IMR-90 (cell line): Measurements from ENCODE around the gene HHIPL1. TPM values are rescaled to one million over a fixed set of nuclear protein-coding genes. Genes with fewer than 3 reads are reported as not detected.

ENCODE experiments used
- ATAC-seq: fragments of 200-7000 bp; cut with Tn5 transposase; 2 replicates; pipeline ENCODE4 v1.9.1; 2020; ENCODE audit warnings: low read depth, mild to moderate bottlenecking, moderate library complexity
- BruUV-seq: library from RNA; stranded (reverse); fragments of 400-500 nt; replicated peaks from 2 replicates; lab custom pipeline; 2021; lab: Mats Ljungman, UMichigan
- CTCF ChIA-PET: fragments of 300-600 bp; formaldehyde crosslinking; extraction: SDS; loops from one replicate; lab custom pipeline; 2021; ENCODE audit warnings: antibody characterized with exemption; lab: Yijun Ruan, JAX
- POLR2A ChIA-PET: fragments of 300-600 bp; sonication (Branson Sonifier 250); formaldehyde crosslinking; loops from one replicate; lab custom pipeline; 2022; ENCODE audit warnings: antibody characterized with exemption; ENCODE audit not compliant: unreplicated experiment; lab: Charles Lee
- DNase-seq: peaks from one replicate; pipeline ENCODE4 v3.0.0; 2013
- H2AFZ ChIP-seq: replicated peaks from 2 replicates; pipeline ENCODE3; 2013; ENCODE audit warnings: low read length, mild to moderate bottlenecking; ENCODE audit not compliant: poor library complexity
- H2AK5ac ChIP-seq: 2 replicates; pipeline ENCODE4 v1.6.1; 2013; ENCODE audit warnings: low read depth, low read length, inconsistent platforms
- H2AK9ac ChIP-seq: replicated peaks from 2 replicates; pipeline ENCODE3; 2013; ENCODE audit warnings: mild to moderate bottlenecking, low read depth, low read length, moderate library complexity; ENCODE audit not compliant: poor library complexity
- H2BK120ac ChIP-seq: 2 replicates; pipeline ENCODE4 v1.6.1; 2013; ENCODE audit warnings: low read depth, low read length, inconsistent platforms
- H2BK15ac ChIP-seq: 3 replicates; pipeline ENCODE4 v1.6.1; 2013; ENCODE audit warnings: low read depth, low read length, inconsistent platforms
- H2BK20ac ChIP-seq: 2 replicates; pipeline ENCODE4 v1.6.1; 2013; ENCODE audit warnings: low read depth, mild to moderate bottlenecking, inconsistent platforms, low read length, moderate library complexity
- H2BK5ac ChIP-seq: 2 replicates; pipeline ENCODE4 v1.6.1; 2013; ENCODE audit warnings: mild to moderate bottlenecking, low read depth, low read length, inconsistent platforms; ENCODE audit not compliant: poor library complexity, severe bottlenecking
- H3K14ac ChIP-seq: replicated peaks from 2 replicates; pipeline ENCODE4 v1.6.1; 2013; ENCODE audit warnings: low read depth, low read length, inconsistent platforms
- H3K18ac ChIP-seq: 2 replicates; pipeline ENCODE4 v1.6.1; 2013; ENCODE audit warnings: low read depth, low read length, control low read depth
- H3K23ac ChIP-seq: 2 replicates; pipeline ENCODE4 v1.6.1; 2013; ENCODE audit warnings: low read depth, low read length, inconsistent platforms
- H3K27ac ChIP-seq: 2 replicates; pipeline ENCODE4 v1.5.1; 2013; ENCODE audit warnings: mild to moderate bottlenecking, control low read depth, low read length; ENCODE audit not compliant: insufficient read depth
- H3K27me3 ChIP-seq: 2 replicates; pipeline ENCODE4 v1.6.1; 2013; ENCODE audit warnings: low read length; ENCODE audit not compliant: control insufficient read depth, insufficient read depth
- H3K36me3 ChIP-seq: 2 replicates; pipeline ENCODE4 v1.6.1; 2013; ENCODE audit warnings: low read length, mixed read lengths; ENCODE audit not compliant: control insufficient read depth, insufficient read depth
- H3K4ac ChIP-seq: 2 replicates; pipeline ENCODE4 v1.6.1; 2013; ENCODE audit warnings: low read depth, low read length, inconsistent platforms
- H3K4me1 ChIP-seq: 2 replicates; pipeline ENCODE4 v1.6.1; 2013; ENCODE audit warnings: low read length, mixed read lengths; ENCODE audit not compliant: control insufficient read depth, insufficient read depth
- H3K4me2 ChIP-seq: 2 replicates; pipeline ENCODE4 v1.6.1; 2013; ENCODE audit warnings: low read depth, mild to moderate bottlenecking, control low read depth, low read length, moderate library complexity
- H3K4me3 ChIP-seq: 2 replicates; pipeline ENCODE4 v1.5.1; 2013; ENCODE audit warnings: low read depth, mild to moderate bottlenecking, control low read depth, low read length, moderate library complexity; ENCODE audit not compliant: insufficient read depth
- H3K56ac ChIP-seq: 2 replicates; pipeline ENCODE4 v1.6.1; 2013; ENCODE audit warnings: low read length, inconsistent platforms; ENCODE audit not compliant: insufficient read depth; ENCODE audit errors: extremely low read depth
- H3K79me1 ChIP-seq, 2 experiments: 2 replicates each; pipeline ENCODE4 v1.6.1; 2013; ENCODE audit warnings: low read length in 2 of 2, inconsistent platforms in 1 of 2, low read depth in 1 of 2
- H3K9ac ChIP-seq: 2 replicates; pipeline ENCODE4 v1.6.1; 2013; ENCODE audit warnings: low read depth, low read length, control low read depth
- H3K9me1 ChIP-seq: 2 replicates; pipeline ENCODE4 v1.6.1; 2013; ENCODE audit warnings: low read length, inconsistent platforms; ENCODE audit not compliant: insufficient read depth
- H3K9me3 ChIP-seq: 2 replicates; pipeline ENCODE4 v1.6.1; 2013; ENCODE audit warnings: low read length; ENCODE audit not compliant: control insufficient read depth, insufficient read depth
- H4K20me1 ChIP-seq: 2 replicates; pipeline ENCODE4 v1.6.1; 2013; ENCODE audit warnings: low read length, inconsistent platforms; ENCODE audit not compliant: insufficient read depth
- H4K5ac ChIP-seq: 2 replicates; pipeline ENCODE4 v1.6.1; 2013; ENCODE audit warnings: mild to moderate bottlenecking, low read depth, low read length, control low read depth
- H4K8ac ChIP-seq, 2 experiments: 2 replicates each; pipeline ENCODE4 v1.6.1; 2013; ENCODE audit warnings: low read depth in 2 of 2, low read length in 2 of 2, control low read depth in 1 of 2, inconsistent platforms in 1 of 2
- H4K91ac ChIP-seq: 2 replicates; pipeline ENCODE4 v1.6.1; 2013; ENCODE audit warnings: low read depth, low read length, inconsistent platforms; ENCODE audit not compliant: insufficient read depth
- RAD21 ChIP-seq: IDR thresholded peaks from 2 replicates; pipeline ENCODE4 v1.6.1; 2012; ENCODE audit warnings: low read length, improper control_type of control experiment
- WGBS, 2 experiments: methylation state at CpG; one replicate each; pipeline versions ENCODE4 v1.1.5 to v1.1.7; 2013; ENCODE audit warnings: missing lambda C conversion rate in 2 of 2; ENCODE audit not compliant: insufficient read length in 1 of 2; ENCODE audit errors: extremely low coverage in 2 of 2; 5-methylcytosine and 5-hydroxymethylcytosine counted together
- dilution Hi-C: fragments of 300-500 bp; cut with HindIII; formaldehyde crosslinking; loops from one replicate; pipeline ENCODE4 v1.14.3; 2018; ENCODE audit warnings: low sequenced_read_pairs; ENCODE audit not compliant: unreplicated experiment
- in situ Hi-C: fragments of 300-500 bp; cut with MboI; formaldehyde crosslinking; loops from 3 replicates; pipeline ENCODE4 v1.14.3; 2019; ENCODE audit warnings: low sequenced_read_pairs, inconsistent platforms, mixed read lengths
- intact Hi-C: fragments of 100-400 bp; cut with micrococcal nuclease; formaldehyde crosslinking; loops from 2 replicates; pipeline ENCODE4 v1.10.0; 2022
- polyA plus RNA-seq, 3 experiments: library from polyadenylated mRNA; depleted of rRNA; stranded (reverse); fragments of >200 nt; gene quantifications; 2 replicates each; pipeline ENCODE4 v1.2.3, GENCODE V29; 2012; ENCODE audit warnings: low replicate concordance in 1 of 3
- total RNA-seq: library from RNA; depleted of rRNA; stranded (reverse); fragments of >200 nt; gene quantifications from 2 replicates; pipeline ENCODE4 v1.2.3, GENCODE V29; 2012
- TF ChIP-seq, protein P1 (sequence below): conservative IDR thresholded peaks from 2 replicates; pipeline ENCODE4 v1.5.1; 2012; ENCODE audit warnings: mild to moderate bottlenecking, low read depth, low read length, improper control_type of control experiment

Gene HHIPL1
- total and polyA plus RNA-seq, 2 of the 4 experiments (the other 2 are of a cell fraction) = 0.65 to 0.72 TPM

GRCh38 chr14:99724196-99724891 is 79.4 kb downstream of the HHIPL1 start:
- no peak overlapping the region for H2BK120ac ChIP-seq
- H3K4ac ChIP-seq = no peak overlapping the region
- peaks cover 17% of the 10 kb centered on the region for H3K27me3 ChIP-seq
- ATAC-seq (no peak; the same call in 1 of the 2 replicates), DNase-seq (peak; percentile 49)
- H4K5ac ChIP-seq = no peak overlapping the region
- no peak overlapping the region for H2AK9ac ChIP-seq
- no peak overlapping the region for H3K18ac ChIP-seq
- no peak overlapping the region for H3K23ac ChIP-seq
- H3K4me3 ChIP-seq = no peak overlapping the region
- no peaks in the 10 kb centered on the region for H3K79me1 ChIP-seq
- no peaks in the 10 kb centered on the region for H4K20me1 ChIP-seq
- H3K9me1 ChIP-seq = no peaks in the 10 kb centered on the region
- BruUV-seq = no TSS peak
- no peak overlapping the region for H3K56ac ChIP-seq
- no peak overlapping the region for H3K27ac ChIP-seq
- WGBS, 2 experiments = no CpG with 5 or more reads among the region's 5 CpGs
- H2BK15ac ChIP-seq = no peak overlapping the region
- no peak overlapping the region for H4K91ac ChIP-seq
- H2AK5ac ChIP-seq = no peak overlapping the region; the same call in 1 of the 2 replicates
- no peaks in the 10 kb centered on the region for H3K4me1 ChIP-seq
- CTCF ChIA-PET = no interaction called here
- no peak overlapping the region for H2BK20ac ChIP-seq
- no peak overlapping the region for H2AFZ ChIP-seq
- no peak overlapping the region for H4K8ac ChIP-seq
- no peak overlapping the region for H3K4me2 ChIP-seq
- dilution Hi-C loops = no loop called here
- H3K9me3 ChIP-seq = no peaks in the 10 kb centered on the region
- no peak overlapping the region for H3K9ac ChIP-seq
- POLR2A ChIA-PET = no interaction called here
- intact Hi-C loops = no loop called here
- no peak overlapping the region for H3K14ac ChIP-seq
- H2BK5ac ChIP-seq = no peak overlapping the region
- in situ Hi-C loops = loop anchor here (5.0 kb wide), 1 partner anchor 163 kb away; no protein-coding TSS in a partner anchor
- TF ChIP-seq RAD21 = no peak
- TF ChIP-seq, protein P1, sequence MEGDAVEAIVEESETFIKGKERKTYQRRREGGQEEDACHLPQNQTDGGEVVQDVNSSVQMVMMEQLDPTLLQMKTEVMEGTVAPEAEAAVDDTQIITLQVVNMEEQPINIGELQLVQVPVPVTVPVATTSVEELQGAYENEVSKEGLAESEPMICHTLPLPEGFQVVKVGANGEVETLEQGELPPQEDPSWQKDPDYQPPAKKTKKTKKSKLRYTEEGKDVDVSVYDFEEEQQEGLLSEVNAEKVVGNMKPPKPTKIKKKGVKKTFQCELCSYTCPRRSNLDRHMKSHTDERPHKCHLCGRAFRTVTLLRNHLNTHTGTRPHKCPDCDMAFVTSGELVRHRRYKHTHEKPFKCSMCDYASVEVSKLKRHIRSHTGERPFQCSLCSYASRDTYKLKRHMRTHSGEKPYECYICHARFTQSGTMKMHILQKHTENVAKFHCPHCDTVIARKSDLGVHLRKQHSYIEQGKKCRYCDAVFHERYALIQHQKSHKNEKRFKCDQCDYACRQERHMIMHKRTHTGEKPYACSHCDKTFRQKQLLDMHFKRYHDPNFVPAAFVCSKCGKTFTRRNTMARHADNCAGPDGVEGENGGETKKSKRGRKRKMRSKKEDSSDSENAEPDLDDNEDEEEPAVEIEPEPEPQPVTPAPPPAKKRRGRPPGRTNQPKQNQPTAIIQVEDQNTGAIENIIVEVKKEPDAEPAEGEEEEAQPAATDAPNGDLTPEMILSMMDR = 0 out of 2 replicates have a peak, but pooled peaks have one; percentile 2
- no peaks in the 10 kb centered on the region for H3K36me3 ChIP-seq
